Loucy (cell line): ENCODE results near the gene EMC1.
"Not testable (repeated sequence)": the region's sequence is repeated elsewhere in the genome, so short reads cannot be mapped to it uniquely, and the experiment has no call there.

Experiments
- H2AFZ ChIP-seq: fragments of 200-600 bp; sonication (generic); 2 replicates; pipeline ENCODE4 v1.6.0; 2016; ENCODE audit warnings: antibody characterized with exemption, mild to moderate bottlenecking, low read length, moderate library complexity
- H3F3A ChIP-seq: fragments of 200-600 bp; 2 replicates; pipeline ENCODE4 v1.6.0; 2016; ENCODE audit warnings: antibody characterized with exemption, low read depth, mild to moderate bottlenecking
- H3K27me3 ChIP-seq: fragments of 200-600 bp; sonication (generic); 2 replicates; pipeline ENCODE4 v1.6.1; 2014; ENCODE audit warnings: low read length, mild to moderate bottlenecking; ENCODE audit not compliant: insufficient read depth, poor library complexity, severe bottlenecking
- H3K36me3 ChIP-seq: fragments of 200-600 bp; sonication (generic); 2 replicates; pipeline ENCODE4 v1.6.1; 2016; ENCODE audit warnings: low read length; ENCODE audit not compliant: insufficient read depth
- H3K4me1 ChIP-seq: fragments of 200-600 bp; sonication (generic); 2 replicates; pipeline ENCODE4 v1.5.1; 2014; ENCODE audit warnings: low read length, mild to moderate bottlenecking; ENCODE audit not compliant: insufficient read depth, poor library complexity, severe bottlenecking
- H3K4me2 ChIP-seq: fragments of 200-600 bp; sonication (generic); 2 replicates; pipeline ENCODE4 v1.6.0; 2014; ENCODE audit warnings: antibody characterized with exemption, low read length, low read depth, mild to moderate bottlenecking; ENCODE audit not compliant: poor library complexity, severe bottlenecking
- H3K4me3 ChIP-seq: fragments of 200-600 bp; sonication (generic); 2 replicates; pipeline ENCODE4 v1.5.1; 2014; ENCODE audit warnings: low read length, mild to moderate bottlenecking, mixed read lengths; ENCODE audit not compliant: poor library complexity, severe bottlenecking
- H3K79me2 ChIP-seq: fragments of 200-600 bp; sonication (generic); 2 replicates; pipeline ENCODE4 v1.6.1; 2014; ENCODE audit warnings: low read length; ENCODE audit not compliant: insufficient read depth
- H3K9ac ChIP-seq: fragments of 200-600 bp; sonication (generic); 2 replicates; pipeline ENCODE4 v1.6.0; 2014; ENCODE audit warnings: mild to moderate bottlenecking, low read depth, low read length, moderate library complexity; ENCODE audit not compliant: poor library complexity, severe bottlenecking
- H3K9me2 ChIP-seq: fragments of 200-600 bp; sonication (generic); replicated peaks from 2 replicates; pipeline ENCODE4 v1.6.1; 2016; ENCODE audit warnings: low read depth, low read length, mixed read lengths
- H3K9me3 ChIP-seq: fragments of 200-600 bp; sonication (generic); 2 replicates; pipeline ENCODE4 v1.6.1; 2014; ENCODE audit warnings: mild to moderate bottlenecking, antibody characterized with exemption, low read length, low read depth; ENCODE audit not compliant: insufficient read depth
- H4K20me1 ChIP-seq: fragments of 200-600 bp; sonication (generic); 2 replicates; pipeline ENCODE4 v1.6.0; 2014; ENCODE audit warnings: antibody characterized with exemption, low read length, mild to moderate bottlenecking; ENCODE audit not compliant: insufficient read depth, poor library complexity, severe bottlenecking
- EZH2phosphoT487 ChIP-seq: fragments of 200-600 bp; IDR thresholded peaks from 2 replicates; pipeline ENCODE4 v1.6.1; 2018; ENCODE audit warnings: antibody characterized with exemption, mild to moderate bottlenecking, moderate library complexity, borderline replicate concordance
- TF ChIP-seq, protein P1 (sequence below): fragments of 200-600 bp; sonication (generic); conservative IDR thresholded peaks from 2 replicates; pipeline ENCODE4 v1.5.1; 2014; ENCODE audit warnings: mild to moderate bottlenecking, antibody characterized with exemption, low read length

EMC1 gene

GRCh38 chr1:19186001-19186400 is 65.3 kb downstream of the EMC1 start:
- H3K36me3 ChIP-seq, result peaks cover 87% of the 10 kb centered on the region
- TF ChIP-seq EZH2phosphoT487, result no peak
- TF ChIP-seq, protein P1, sequence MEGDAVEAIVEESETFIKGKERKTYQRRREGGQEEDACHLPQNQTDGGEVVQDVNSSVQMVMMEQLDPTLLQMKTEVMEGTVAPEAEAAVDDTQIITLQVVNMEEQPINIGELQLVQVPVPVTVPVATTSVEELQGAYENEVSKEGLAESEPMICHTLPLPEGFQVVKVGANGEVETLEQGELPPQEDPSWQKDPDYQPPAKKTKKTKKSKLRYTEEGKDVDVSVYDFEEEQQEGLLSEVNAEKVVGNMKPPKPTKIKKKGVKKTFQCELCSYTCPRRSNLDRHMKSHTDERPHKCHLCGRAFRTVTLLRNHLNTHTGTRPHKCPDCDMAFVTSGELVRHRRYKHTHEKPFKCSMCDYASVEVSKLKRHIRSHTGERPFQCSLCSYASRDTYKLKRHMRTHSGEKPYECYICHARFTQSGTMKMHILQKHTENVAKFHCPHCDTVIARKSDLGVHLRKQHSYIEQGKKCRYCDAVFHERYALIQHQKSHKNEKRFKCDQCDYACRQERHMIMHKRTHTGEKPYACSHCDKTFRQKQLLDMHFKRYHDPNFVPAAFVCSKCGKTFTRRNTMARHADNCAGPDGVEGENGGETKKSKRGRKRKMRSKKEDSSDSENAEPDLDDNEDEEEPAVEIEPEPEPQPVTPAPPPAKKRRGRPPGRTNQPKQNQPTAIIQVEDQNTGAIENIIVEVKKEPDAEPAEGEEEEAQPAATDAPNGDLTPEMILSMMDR, result no peak

GRCh38 chr1:19182223-19182622 is 69.1 kb downstream of the EMC1 start:
- Histone ChIP-seq H3K79me2 (peaks cover 3% of the 10 kb centered on the region; the same call in 1 of the 2 replicates), H3K36me3 (peaks cover 69% of the 10 kb centered on the region), H3K27me3 (no peaks in the 10 kb centered on the region), H3K4me2 (no peak overlapping the region), H3K4me1 (peaks cover 31% of the 10 kb centered on the region), H3K9ac (no peak overlapping the region), H3K4me3 (no peak overlapping the region), H3K9me2 (no peaks in the 10 kb centered on the region), H4K20me1 (no peaks in the 10 kb centered on the region), H3K9me3 (no peaks in the 10 kb centered on the region), H3F3A (peaks cover 26% of the 10 kb centered on the region), H2AFZ (no peak overlapping the region)
- no peak for TF ChIP-seq EZH2phosphoT487
- TF ChIP-seq, protein P1, result no peak

More at GRCh38 chr1:19186001-19186400, 65.3 kb downstream of the EMC1 start:
- H3K27me3 ChIP-seq, result no peaks in the 10 kb centered on the region
- H3K9me2 ChIP-seq, result no peaks in the 10 kb centered on the region
- no peak overlapping the region for H3K4me2 ChIP-seq
- H3K4me1 ChIP-seq, result peaks cover 5% of the 10 kb centered on the region
- no peak overlapping the region for H3K4me3 ChIP-seq
- H3K9ac ChIP-seq, result no peak overlapping the region
- H4K20me1 ChIP-seq, result no peaks in the 10 kb centered on the region
- H3K9me3 ChIP-seq, result no peaks in the 10 kb centered on the region
- peaks cover under 1% of the 10 kb centered on the region; the same call in 1 of the 2 replicates for H3F3A ChIP-seq
- no peaks in the 10 kb centered on the region for H3K79me2 ChIP-seq
- H2AFZ ChIP-seq, result no peak overlapping the region

- H3K79me2 ChIP-seq, H2AFZ ChIP-seq, H4K20me1 ChIP-seq, H3K27me3 ChIP-seq, H3K9me2 ChIP-seq, H3K9me3 ChIP-seq: not testable (repeated sequence)
- peaks cover 26% of the 10 kb centered on the region for H3F3A ChIP-seq
- peaks cover 72% of the 10 kb centered on the region for H3K36me3 ChIP-seq
- peak overlapping the region; percentile 62 for H3K9ac ChIP-seq
- peak overlapping the region; percentile 65 for H3K4me2 ChIP-seq
- H3K4me3 ChIP-seq, result peak overlapping the region; percentile 57
- H3K4me1 ChIP-seq, result peaks cover 33% of the 10 kb centered on the region
These were observed 71.1 kb downstream of the EMC1 start for GRCh38 chr1:19180265-19180657.

DNA sequence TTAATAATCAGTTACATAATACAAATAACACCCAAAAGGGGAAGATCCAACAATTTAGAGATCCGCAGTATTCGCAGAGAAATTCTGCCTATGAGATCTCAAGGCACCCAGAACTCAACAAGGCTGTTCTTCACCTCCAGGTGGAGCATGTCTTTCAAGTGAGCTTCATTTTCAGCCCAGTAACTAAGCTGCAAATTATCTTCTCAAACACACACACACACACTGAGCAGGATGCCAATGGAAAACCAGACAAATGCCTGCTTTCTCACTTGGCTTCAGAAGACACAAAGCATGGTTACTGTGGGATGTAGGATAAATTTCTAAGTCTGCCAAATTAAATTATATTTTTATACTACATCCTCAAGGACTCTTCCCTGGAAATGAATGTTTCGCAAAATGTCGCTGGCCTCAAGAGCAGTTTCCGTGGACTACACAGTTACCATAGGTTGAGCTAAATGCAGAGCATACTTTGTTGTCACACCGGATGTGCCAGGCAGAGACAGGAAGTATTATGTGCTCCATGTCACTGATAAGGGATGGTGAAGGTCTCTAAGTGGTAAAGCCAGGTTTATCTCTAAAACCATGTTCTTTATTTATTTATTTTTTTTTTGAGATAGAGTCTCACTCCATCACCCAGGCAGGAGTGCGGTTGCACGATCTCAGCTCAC is 71.6 kb downstream of the EMC1 start:
- no peaks in the 10 kb centered on the region for H4K20me1 ChIP-seq
- no peak for TF ChIP-seq EZH2phosphoT487
- TF ChIP-seq, protein P1, result peak; percentile 74
- peaks cover 6% of the 10 kb centered on the region; the same call in 1 of the 2 replicates for H3K79me2 ChIP-seq
- peaks cover 38% of the 10 kb centered on the region for H3K4me1 ChIP-seq
- peaks cover 26% of the 10 kb centered on the region for H3F3A ChIP-seq
- no peaks in the 10 kb centered on the region for H3K9me2 ChIP-seq
- H3K27me3 ChIP-seq, result no peaks in the 10 kb centered on the region
- peaks cover 72% of the 10 kb centered on the region for H3K36me3 ChIP-seq
- peak overlapping the region; percentile 57 for H3K4me3 ChIP-seq
- H3K9ac ChIP-seq, result peak overlapping the region; percentile 62
- no peak overlapping the region for H2AFZ ChIP-seq
- H3K4me2 ChIP-seq, result peak overlapping the region; percentile 65
- H3K9me3 ChIP-seq, result no peaks in the 10 kb centered on the region
